Measurements from ENCODE around the gene ANKRD10.

The ANKRD10 gene

GRCh38 chr13:110925023-110925612 is 10.2 kb upstream of the ANKRD10 start:
- peak; percentile 33 for TF ChIP-seq CTCF (IDR thresholded peaks at IDR 0.05; ENCODE audit: insufficient read depth, missing control alignments)
- FAIRE-seq (no peak), DNase-seq (ENCODE audit: insufficient read length, low spot score) (no peak)

GRCh38 chr13:110924639-110924934 is 9.7 kb upstream of the ANKRD10 start:
- no peak for DNase-seq (ENCODE audit: insufficient read length, low spot score)
- no peak for FAIRE-seq
- TF ChIP-seq CTCF (IDR thresholded peaks at IDR 0.05; ENCODE audit: insufficient read depth, missing control alignments): no peak

GRCh38 chr13:110923777-110924638 is 9.1 kb upstream of the ANKRD10 start:
- FAIRE-seq (no peak), DNase-seq (ENCODE audit: insufficient read length, low spot score) (no peak)
- TF ChIP-seq CTCF (IDR thresholded peaks at IDR 0.05; ENCODE audit: insufficient read depth, missing control alignments): no peak

- no peak for FAIRE-seq
- no peak for TF ChIP-seq CTCF (IDR thresholded peaks at IDR 0.05; ENCODE audit: insufficient read depth, missing control alignments)
- DNase-seq (ENCODE audit: insufficient read length, low spot score): no peak
Observed at GRCh38 chr13:110923086-110923485, 8.2 kb upstream of the ANKRD10 start.

- no peak for TF ChIP-seq CTCF (IDR thresholded peaks at IDR 0.05; ENCODE audit: insufficient read depth, missing control alignments)
- no peak for FAIRE-seq
- no peak for DNase-seq (ENCODE audit: insufficient read length, low spot score)
Observed at GRCh38 chr13:110922506-110922905, 7.6 kb upstream of the ANKRD10 start.

GRCh38 chr13:110921695-110922094 is 6.8 kb upstream of the ANKRD10 start:
- DNase-seq (ENCODE audit: insufficient read length, low spot score) (no peak), FAIRE-seq (no peak)
- TF ChIP-seq CTCF (IDR thresholded peaks at IDR 0.05; ENCODE audit: insufficient read depth, missing control alignments): no peak

- TF ChIP-seq CTCF (IDR thresholded peaks at IDR 0.05; ENCODE audit: insufficient read depth, missing control alignments): no peak
- no peak for DNase-seq (ENCODE audit: insufficient read length, low spot score)
- FAIRE-seq: no peak
Observed at GRCh38 chr13:110921209-110921608, 6.3 kb upstream of the ANKRD10 start.

Data from D721Med (cell line).